Left renal pelvis (tissue), 4 donors: ENCODE results near the gene MACROH2A1. TPM values are rescaled to one million over a fixed set of nuclear protein-coding genes. Genes with fewer than 3 reads are reported as not detected.

Source experiments
- DNase-seq, 4 donors: peaks; one replicate each; pipeline ENCODE4 v3.0.0-alpha.2; 2013; ENCODE audit warnings: low read depth in 4 of 4, low spot score in 3 of 4
- polyA plus RNA-seq, 4 donors: library from polyadenylated mRNA; unstranded; fragments of 120-200 nt; gene quantifications; one replicate each; pipeline ENCODE4 v1.2.1, GENCODE V29; 2013; ENCODE audit not compliant: insufficient read length in 4 of 4

Gene MACROH2A1
- polyA plus RNA-seq, 4 donors = 140 to 243 (median 214) TPM

DNA sequence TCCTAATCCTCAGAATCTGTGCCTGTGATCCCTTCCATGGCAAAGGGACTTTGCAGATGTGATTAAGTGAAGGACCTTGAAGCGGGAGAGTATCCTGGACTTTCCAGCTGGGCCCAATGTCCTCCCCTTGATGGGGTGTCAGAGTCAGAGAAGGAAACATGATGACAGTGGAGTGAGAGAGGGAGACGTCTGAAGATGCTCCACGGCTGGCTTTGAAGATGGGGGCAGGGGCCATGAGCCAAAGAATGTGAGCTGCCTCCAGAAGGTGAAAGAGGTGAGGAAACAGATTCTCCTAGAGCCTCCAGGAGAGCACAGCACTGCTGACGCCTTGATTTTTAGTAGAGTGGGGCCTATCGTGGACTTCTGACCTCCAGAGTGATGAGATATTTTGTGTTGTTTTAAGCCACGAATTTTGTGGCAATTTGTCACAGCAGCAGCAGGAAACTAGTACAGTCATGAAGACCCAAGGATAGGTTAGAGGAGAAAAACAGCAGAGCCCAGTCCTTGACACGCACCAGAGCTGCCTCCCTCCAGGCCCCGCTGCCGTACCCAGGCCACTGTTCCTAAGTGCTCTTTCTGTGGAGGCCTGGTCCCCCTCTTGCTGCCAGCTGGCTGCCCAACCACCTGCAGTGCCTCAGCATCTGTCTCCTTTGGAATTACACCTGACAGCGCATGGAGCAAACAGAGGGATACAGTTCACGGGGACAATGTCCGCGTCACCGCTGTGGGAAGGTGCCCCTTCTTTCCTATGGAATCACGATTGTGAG is 78.1 kb downstream of the MACROH2A1 start:
- no peak for DNase-seq

DNA sequence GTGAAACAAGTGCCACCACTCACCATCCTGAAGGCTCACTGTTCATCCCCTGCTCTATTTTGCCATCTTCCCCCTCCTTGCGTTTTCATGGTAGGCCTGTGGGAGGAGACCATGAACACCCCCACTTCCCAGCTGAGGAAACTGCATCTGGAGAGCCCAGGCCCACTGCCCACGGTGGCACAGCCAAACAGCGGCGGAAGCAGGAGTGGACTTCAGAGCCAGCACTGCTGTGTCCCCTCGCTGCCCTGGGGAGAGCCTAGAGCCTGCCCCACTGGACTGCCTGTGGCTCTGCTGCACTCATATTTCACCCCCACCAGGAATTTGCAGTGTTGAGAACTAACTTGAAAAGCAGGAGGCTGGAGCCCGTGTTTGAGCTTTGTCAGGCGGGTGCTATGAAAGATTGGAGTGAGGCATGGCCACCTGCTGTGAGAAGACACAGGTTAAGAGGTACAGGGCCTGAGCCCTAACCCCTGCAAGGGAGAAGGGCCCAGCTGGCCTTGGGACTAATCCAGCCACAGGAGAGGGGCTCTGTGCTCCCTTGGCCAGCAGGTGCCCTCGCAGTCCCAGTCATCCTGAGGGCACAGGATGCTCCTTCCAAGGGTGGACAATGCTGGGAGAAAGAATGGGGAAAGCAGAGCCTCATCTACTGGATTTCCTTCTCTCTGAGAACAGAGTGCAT is 79.0 kb downstream of the MACROH2A1 start:
- DNase-seq = no peak

DNA sequence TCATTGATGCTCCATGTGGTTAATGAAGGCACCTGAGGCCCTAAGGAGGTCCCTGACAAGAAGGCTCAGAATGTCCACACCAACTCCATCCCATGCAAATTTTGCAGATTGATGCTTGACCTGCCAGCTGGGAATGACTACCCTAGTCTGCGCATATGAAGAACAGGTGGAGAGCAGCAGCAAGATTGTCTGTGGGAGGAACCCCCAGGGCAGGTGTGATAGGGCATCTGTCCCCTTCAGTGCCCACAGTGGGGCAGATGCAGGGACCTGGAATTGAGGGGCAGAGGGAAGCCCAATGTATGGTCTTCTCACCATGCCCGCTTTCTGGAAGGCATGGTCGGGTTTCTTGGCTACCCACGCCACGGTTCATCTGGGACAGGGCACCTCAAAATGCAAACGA is 79.6 kb downstream of the MACROH2A1 start:
- DNase-seq = no peak

DNA sequence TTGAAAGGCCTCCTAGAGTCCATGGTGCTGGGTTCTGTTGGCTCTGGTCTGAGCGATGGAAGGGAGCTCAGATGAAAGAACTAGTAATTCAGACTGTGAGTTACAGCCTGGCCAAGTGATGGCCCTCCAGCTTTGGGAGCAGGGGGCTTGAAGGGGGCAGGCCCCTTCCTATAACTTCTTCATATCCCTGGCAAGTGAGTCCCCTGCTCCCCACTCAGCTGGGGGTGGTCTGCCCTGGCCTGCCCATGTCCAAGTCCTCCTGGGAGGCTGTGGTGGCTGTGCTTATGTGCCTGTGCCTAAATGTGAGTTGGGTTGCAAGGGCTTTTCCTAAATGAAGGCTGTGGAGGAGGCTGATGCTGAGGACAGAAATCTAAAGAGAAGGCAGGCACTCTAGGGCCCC is 80.1 kb downstream of the MACROH2A1 start:
- DNase-seq = no peak

DNA sequence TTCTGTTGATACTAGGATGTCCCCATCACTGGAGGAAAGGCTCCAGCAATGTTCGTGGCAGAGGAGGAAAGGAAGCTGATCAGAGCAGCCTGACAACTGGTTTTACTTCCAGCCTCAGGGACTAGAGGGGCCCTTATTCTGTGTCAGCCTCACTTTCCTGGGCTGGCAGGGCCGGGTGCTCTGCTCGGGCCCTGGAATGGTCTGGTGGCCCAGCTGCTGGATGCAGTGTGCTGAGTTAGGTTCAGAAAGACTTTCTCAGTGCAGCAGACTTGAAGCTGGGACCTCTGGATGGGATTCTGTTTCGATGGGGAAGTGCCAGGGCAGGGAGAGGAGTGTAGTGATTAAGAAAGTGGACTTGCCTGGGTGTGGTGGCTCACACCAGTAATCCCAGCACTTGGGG is 81.0 kb downstream of the MACROH2A1 start:
- DNase-seq = no peak

DNA sequence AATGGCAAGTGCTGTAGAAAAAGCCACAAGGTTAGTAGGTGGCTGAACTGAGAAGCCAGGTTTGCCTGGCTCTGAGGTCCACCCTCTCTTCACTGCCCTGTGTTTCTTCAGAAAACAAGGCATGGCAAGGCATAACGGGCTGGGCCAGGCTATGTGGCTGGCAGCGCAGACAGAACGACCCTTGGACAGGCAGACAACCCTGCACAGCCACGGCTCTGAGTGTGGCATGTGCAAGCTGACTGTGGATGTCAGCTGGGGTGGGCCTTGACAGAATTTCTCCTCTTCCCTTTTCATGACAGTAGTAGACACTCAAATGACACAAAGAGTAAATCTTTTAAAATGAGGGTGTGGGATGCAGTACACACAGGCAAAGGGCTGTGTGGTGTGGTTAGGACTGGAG is 81.7 kb downstream of the MACROH2A1 start:
- DNase-seq = no peak

DNA sequence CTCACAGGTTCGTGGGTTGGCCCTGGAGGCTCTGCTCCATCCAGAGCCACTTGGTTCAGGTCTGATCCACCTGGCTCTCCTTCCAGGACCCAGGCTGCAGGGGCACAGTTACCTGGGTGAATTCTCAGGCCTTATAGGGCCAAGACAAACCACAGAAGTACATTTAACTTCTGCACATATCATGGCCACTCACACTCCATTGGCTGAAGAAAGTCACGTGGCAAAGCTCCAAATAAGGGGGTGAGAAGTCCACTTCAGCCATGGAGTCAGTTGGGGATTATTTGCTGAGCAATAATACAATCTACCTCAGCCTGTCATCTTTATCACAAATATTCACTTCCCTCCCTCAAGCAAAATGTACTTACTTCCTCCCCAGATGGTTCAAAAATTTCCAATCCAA is 83.6 kb downstream of the MACROH2A1 start:
- no peak for DNase-seq

DNA sequence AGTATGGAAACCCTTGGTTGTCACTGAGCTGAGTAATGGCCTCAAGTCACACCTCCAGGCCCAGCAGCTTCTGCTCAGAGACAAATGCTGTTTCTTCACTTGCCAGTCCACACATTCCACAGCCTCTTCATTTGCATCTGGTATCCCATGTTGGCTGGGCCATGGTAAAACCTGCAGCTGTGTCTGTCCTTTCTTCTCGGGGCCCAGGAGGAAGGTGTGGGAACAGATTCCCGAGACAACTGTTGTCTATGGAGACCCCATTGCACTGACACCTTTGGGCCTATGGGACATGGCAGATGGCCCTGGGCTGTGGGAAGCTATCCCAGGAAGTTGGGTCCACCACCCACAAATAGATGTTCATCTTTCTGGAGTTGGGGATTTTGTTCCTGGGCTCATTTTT is 85.1 kb downstream of the MACROH2A1 start:
- no peak for DNase-seq

DNA sequence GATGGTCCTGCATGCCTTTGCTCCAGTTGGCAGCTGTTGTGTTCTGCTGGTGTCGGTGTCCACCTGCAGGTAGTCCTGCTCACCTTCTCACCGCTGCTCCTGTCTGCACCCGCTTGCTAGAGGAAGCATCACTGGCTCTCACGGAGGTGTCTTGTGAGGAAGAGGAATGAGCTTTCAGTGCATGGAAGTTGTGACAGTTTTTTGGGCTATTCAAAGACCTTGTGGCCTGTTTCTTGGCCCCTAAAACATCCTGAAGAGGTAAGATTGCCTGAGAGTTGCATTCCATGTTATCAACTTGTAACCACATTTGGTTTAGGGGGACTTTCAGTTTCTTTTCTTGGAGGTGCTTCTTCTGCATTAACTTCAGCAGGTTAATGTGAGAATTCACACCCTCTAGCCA is 85.6 kb downstream of the MACROH2A1 start:
- DNase-seq = no peak

DNA sequence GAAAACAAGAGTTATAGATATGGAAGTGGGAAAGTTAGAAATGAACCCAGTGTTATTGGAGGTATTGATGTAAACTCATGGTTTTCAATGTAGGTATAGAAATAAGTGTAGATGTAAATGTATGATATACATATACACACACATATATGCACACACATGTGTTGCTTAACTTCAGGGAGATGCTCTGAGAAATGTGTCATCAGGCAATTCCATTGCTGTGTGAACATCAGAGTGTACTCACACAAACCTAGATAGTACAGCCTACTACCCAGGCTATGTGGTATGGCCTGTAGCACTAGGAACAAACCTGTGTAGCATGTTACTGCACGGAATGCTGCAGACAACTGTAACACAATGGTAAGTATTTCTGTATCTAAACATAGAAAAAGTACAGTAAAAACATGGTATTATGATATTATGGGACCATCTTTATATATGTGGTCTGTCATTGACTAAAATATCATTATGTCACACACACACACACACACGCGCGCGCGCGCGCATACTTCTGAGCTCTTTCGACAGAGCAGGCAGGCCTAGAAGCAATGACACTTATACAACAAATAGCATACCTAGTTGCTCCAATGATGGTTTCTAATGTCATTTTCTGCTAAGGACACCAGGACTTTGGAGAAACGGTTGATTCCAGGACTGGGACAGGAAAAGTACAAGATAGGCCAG is 86.6 kb downstream of the MACROH2A1 start:
- no peak for DNase-seq

DNA sequence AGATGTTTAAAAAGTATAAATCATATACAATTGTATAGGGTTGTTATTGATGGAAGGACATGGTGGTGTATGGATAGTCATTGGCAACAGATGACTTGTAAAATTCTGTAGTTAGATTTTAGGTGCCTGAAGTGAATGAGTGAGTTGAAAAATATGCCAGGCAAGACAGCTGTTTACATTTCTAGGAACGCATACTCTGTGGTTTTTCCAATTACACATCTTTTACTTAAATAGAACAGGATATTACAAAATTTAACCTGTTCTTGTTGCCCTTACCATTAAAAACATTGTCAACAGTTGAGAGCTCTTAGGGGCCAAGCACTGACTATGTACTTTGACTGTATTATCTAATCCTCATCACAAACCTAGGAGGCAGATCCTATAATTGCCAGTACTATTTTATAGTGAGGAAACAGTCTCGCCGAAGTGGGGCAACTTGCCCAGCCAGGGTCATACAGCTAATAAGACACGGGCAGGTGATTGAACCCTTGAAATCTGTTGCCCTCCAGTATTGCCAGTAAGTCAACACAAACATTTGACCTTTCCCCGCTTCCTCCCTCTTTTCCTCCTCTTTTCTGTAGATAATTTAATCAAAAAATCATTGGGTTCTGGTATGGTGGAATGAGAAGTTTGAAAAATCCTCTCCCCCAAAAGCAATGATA is 88.6 kb downstream of the MACROH2A1 start:
- no peak for DNase-seq

DNA sequence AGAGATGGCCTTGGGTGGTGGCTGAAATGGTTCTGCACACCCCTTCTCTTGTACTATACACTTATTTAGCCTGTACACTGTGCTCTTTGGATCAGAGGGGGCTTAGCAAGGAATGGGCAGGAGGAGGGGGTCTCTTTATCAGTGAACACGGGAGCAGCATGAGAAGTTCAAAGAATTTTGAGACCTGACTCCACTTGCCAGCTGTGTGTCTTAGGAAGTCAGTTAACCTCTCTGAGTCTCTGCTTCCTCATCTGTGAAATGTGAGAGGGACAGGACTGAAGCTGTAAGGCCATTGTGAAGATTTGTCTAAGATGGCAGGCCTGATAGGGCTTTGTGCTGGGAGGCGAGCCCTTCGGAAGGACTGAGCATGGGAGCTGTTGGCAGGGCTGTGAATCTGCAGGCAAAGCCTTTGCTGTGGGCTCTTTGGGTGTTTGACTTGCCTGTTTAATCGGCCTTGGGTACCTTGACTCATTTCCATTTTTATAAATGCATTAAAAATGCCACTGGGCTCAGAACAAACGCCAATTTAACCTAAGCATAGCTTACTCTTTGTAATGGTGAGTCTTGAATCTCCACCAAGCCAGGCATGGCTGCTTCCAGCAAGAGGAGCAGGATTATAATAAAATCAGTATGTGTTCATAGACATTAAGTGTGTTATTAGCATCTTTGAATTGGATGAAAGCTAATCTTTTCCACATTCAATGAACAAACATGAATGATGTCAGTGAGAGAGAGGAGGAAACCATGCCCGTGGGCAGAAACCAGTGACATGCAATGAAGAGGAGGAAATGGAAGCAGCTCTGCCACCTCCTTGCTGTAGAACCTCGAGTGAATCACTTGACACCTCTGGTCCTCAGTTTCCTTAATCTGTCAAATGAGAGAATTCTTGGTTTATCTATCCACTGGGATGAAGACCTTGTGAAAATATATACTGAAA is 89.4 kb downstream of the MACROH2A1 start:
- DNase-seq = no peak

DNA sequence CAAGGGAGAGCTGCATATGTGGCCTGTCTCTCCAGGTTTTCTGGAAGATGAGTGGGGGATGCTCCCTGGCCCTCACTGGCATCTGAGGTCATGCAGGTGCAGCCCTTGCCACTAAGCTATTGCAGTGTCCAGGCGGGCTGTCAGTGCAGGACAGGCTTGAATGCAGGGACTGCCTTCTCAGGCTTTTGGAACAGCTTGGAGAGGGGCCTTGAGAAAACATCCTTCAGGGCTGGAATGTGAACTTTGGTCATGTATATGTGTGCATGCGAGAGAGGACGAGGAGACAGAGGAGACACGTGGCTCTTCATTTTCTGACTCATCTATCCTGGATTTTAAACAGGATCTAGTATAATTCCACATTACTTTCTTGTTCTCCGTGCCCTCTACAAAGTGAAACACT is 90.3 kb downstream of the MACROH2A1 start:
- DNase-seq = no peak

DNA sequence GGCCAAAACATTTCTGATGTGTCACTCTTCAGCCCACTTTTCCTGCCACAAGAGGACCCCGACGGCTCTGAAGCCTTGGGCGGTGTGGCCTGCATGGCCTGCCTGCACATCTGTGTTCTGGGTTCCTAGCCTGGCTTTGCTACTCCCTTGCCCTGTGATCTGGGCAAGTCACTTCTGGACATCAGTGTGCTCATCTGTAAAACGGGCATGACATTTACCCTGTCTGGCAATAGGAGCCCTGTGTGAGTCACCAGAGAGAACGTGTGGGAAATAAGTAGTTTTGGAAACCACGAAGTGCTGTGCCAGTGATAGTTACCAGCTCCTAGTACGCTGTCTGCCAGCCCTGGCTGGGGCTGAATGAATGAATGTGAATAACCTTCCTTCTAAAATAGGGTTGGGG is 90.8 kb downstream of the MACROH2A1 start:
- DNase-seq = no peak

DNA sequence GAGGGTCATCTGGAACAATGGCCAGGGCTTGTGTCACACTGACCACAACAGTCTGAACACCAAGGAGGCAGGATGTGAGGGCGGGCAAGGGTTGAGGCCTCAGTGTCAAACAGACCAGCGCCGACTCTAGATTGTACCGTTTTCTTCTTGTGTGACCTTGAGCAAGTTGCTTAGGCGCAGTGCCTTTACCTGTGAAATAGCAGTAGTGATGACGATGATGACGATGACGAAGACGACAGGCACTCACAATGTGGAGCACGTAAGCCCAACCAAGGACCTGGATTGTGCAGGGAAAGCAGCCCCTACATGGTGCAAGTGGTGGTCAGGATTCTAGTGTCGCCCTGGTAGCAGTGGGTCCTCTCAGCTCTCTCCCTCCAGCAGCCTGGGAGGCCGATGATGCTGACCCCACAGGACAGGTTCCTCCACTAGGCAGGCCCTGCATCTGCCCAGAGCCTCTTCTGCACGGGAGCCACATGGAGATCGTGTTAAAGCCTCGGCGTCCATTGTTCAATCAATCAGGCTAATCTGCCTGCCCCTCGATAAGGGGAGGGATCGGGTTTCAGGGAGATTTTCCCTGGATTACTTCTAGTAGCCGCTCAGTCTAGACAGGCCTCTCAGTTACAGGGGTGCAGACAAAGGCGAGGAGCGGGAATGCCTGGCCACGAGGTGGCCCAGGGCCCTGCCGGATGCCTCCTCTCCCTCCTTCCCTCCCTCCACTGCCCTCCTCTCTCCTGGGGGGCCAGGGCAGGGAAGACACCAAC is 91.7 kb downstream of the MACROH2A1 start:
- no peak for DNase-seq

DNA sequence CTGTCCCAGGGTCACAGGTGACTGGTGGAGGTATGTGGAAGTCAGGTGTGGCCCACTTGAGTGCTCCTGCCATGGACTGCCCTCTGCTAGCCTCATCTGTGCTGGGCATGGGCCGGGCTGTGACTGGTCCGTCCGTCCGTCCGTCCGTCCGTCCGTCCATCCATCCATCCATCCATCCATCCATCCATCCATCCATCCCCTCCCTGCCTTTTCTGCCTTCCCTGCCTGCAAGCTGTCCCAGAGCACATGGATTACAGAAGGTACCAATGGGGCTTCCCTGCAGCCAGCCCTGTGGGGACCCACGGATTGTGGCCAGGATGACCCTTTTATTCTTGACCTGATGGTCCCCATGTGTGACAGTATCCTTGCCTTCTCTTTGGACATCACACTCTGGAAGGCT is 92.5 kb downstream of the MACROH2A1 start:
- no peak for DNase-seq

DNA sequence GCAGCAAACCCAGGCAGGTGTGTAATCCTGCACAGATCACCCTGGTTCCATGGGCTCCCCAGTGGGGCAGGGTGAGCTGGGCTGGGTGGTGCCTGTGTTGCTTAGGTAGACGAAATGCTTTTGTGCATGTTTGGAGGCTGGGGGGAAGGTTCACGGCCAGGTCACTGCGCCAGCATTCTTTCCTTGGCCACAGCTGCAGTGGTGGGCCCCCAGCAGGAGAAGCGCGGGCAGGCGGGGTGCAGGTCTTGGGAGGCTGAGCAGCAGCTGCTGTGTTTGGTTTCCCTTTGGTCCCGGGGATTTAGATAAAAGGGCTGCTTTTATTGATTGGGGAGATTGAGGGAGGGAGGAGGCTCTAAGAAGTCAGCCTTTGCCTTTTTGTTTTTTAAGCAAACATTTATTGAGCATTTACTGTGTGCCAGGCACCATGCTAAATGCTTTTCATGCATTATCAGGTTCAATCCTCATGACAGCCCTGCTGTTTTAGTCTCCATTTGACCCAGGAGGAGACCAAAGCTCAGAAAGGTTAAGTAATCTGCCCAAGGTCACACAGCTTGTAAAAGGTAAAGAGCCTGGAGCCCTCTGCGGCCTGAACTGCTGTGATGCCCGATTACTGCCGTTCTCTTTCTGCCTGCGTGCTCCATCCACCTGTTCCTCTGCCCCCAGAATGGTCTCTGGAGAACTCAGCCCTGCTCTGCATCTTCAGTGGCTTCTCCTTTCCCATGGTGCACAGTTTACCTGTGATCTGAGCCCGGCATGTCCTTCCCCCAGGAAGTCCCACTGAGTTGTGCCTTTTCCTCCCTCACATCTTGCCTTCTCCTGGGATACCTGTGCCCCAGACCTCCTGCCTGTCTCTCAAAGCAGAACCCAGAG is 94.4 kb downstream of the MACROH2A1 start:
- DNase-seq = peak in 1 of 4 donors; percentile 16

DNA sequence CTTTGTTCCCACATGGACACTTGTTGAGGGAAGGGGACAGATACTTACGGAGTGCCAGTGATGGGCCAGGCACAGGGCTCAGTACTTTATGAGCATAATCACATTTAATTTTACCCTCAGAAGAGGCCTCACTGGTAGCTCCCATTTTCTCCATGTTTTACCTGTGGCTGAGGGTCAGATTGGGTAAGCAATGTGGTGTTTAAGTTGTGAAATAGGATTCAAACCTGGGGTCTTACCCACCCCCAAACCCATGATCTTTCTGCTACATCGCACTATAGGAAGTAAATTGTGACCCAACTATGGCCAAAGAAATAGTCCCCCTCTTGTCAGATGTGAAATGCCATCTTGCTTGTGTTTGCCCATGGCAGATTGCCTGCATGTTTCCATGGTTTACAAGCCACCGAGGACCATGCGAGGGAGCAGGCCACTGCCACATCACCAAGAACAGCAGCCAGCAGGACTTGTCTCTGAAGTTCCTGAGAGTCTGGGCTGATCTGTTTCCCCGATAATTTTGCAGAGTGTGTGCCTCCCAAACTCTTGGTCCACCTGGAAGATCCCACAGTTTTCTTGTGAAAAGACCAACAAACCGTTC is 95.4 kb downstream of the MACROH2A1 start:
- no peak for DNase-seq
